Ishikawa (cell line): ENCODE data around the gene PTCHD4.

Experiments used
- CEBPB ChIP-seq: IDR thresholded peaks from 2 replicates; pipeline ENCODE4 v1.6.1; 2012
- EGR1 ChIP-seq: IDR thresholded peaks from 2 replicates; pipeline ENCODE4 v1.6.1; 2012
- EP300 ChIP-seq: IDR thresholded peaks from 2 replicates; pipeline ENCODE4 v1.6.1; 2012; ENCODE audit warnings: borderline replicate concordance
- TAF1 ChIP-seq: IDR thresholded peaks from 2 replicates; pipeline ENCODE4 v1.6.1; 2012; ENCODE audit warnings: low read depth, mild to moderate bottlenecking
- TEAD4 ChIP-seq: IDR thresholded peaks from 2 replicates; pipeline ENCODE4 v1.6.1; 2012
- YY1 ChIP-seq: IDR thresholded peaks from 2 replicates; pipeline ENCODE4 v1.6.1; 2012; ENCODE audit warnings: low read depth
- TF ChIP-seq, protein P1 (sequence below): IDR thresholded peaks from 2 replicates; pipeline ENCODE4 v1.6.1; 2012

DNA sequence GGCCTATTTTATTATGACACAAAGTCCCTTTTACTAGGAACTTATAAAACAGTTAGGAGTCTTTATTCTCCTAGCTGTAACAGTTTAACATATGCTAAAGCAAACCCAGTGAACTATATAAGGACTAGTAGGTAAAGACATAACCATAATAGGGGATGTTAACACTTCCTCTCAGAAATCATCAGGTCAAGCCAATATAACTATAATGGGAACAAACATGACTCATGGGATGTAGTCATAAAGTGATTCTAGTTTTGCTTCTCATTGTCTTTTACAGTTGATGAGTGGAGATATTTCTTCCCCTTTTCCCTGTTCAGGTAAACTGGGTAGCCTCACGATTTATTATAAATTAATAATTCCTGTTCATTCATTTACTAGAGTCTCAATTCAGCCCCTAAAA lies 9.7 kb downstream of the PTCHD4 start:
- no peak for TF ChIP-seq TAF1
- TF ChIP-seq, protein P1, sequence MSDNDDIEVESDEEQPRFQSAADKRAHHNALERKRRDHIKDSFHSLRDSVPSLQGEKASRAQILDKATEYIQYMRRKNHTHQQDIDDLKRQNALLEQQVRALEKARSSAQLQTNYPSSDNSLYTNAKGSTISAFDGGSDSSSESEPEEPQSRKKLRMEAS: no peak
- TF ChIP-seq TEAD4: no peak
- TF ChIP-seq EP300: no peak
- TF ChIP-seq YY1: no peak
- no peak for TF ChIP-seq CEBPB
- no peak for TF ChIP-seq EGR1
